GM19025 (cell line): ENCODE data around the gene CCDC134.
A peak's percentile ranks its signal among the peaks of the same experiment; 100 is the strongest.

Source experiments
- ATAC-seq: cut with Tn5 transposase; IDR thresholded peaks from one replicate; pipeline ENCODE4 v1.9.1; 2021; ENCODE audit warnings: mild to moderate bottlenecking, low read depth, moderate library complexity; ENCODE audit not compliant: unreplicated experiment

The CCDC134 gene

DNA sequence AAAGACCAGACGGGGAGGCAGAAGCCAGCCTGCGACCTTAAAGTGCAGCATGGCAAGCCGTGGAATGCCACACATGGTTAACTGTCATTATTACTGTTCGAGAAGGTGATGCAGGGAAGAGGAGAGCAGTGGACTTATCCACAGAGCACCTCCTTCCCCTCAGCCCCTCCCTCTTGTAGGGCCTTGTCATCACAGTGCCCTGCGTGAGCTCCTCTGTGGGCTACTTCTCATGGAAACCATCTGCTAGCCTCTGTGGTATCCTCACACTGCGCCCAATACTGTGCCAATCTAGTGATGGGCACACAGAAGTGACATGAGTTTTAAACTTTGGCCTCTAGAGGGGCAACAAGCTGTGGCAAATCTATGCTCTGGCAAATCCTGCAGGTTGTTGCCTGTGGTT is 18.2 kb upstream of the CCDC134 start:
- ATAC-seq, result no peak

DNA sequence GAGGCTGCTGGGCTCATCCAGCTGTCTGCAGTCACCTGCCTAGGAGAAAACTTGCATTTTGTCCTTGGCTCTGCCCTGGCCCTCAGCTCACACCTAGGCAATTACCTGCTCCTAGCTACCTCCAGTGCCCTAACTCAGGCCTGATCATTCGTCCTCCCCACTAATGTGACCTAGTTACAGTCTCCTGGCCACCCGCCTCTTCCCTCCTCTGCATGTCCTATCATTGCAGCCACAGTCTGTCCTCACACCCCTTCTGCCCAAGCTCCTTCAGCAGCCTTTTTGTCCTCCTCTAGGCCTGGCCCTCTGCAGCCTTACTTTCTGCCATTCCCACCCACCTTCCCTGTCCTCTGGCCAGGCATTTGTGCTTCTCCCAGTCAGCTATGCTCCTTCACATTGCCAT is 17.7 kb upstream of the CCDC134 start:
- ATAC-seq, result no peak

- ATAC-seq, result no peak
Measured at GRCh38 chr22:41787331-41787730, 13.1 kb upstream of the CCDC134 start.

- ATAC-seq, result no peak
Measured at GRCh38 chr22:41793871-41794270, 6.6 kb upstream of the CCDC134 start.

GRCh38 chr22:41798736-41799135 is 1.7 kb upstream of the CCDC134 start:
- ATAC-seq, result no peak

DNA sequence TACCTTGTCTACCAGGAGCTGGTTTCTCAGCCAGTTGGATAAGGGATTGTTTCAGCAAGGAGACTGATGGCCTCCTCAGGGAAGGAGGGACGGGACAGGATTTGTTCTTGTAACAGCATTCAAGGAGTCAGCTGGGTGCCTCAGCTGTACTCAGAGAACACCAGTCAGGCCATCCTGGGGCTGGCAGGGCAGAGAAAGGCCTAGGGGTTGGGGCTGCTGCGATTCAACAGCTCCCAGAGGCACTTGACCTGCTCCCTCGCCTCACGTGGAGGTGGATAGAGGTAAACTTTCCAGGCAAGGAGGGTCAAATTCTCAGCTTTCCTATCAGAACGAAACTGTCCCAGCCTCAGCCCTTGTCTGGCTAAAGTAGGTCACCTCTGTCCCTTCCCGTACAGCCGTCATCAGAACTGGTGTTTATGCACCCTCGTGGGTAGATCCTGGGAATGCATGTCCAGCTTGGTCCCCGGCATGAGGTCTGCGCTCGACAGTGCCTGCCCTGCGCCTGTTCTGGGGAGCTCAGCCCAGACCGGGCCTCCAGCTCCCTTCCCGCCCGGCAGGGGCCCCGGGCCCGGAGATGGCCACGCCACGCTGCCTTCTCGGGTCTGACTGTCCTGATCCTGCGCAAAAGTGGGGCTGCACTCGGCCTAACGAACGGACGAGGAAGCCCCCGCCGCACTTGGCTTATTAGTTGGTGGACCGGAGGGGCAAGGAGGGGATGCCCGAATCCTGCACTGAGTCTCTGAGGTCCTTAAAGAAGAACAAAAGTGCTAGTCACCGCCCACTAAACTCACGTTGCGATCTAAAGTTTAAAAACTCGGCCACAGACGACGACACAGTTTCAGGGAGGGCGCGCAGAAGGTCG is 762 bp upstream of the CCDC134 start:
- ATAC-seq, result peak; percentile 25

DNA sequence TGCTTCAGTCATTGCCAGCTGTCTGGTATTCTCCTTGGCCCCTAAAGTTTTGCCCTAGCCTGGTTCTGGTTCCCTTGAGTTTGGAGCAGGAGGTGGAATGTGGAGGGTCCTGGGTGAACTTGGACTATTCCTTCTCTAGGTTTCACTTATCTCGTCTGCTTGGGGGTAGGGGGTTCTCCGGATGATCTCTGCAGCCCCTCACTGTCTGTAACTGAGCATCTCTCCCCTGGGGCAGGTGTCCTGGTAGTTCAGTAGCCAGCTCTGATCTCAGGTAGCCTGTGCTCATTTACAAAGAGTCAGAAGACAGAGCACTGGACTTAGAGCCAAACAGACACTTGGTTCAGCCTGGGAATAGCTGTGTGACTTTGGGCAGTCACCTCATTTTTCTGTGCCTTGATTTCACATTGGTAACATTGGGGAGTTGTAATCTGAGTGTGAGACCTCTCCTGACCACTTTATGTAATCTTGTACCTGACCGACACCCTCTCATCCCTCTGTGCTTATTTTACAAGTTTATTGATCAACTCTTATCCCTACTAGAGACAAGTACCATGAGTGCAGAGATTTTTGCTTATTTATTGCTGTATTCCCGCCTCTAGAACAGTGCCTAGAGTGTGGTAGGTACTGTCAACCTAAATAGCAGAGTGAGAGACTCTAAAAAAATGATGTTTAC is 804 bp downstream of the CCDC134 start:
- ATAC-seq, result no peak

- no peak for ATAC-seq
Measured at GRCh38 chr22:41801886-41802285, 1.4 kb downstream of the CCDC134 start.

- no peak for ATAC-seq
Measured at GRCh38 chr22:41805639-41806038, 5.2 kb downstream of the CCDC134 start.

- ATAC-seq, result no peak
Measured at GRCh38 chr22:41808400-41808799, 7.9 kb downstream of the CCDC134 start.

DNA sequence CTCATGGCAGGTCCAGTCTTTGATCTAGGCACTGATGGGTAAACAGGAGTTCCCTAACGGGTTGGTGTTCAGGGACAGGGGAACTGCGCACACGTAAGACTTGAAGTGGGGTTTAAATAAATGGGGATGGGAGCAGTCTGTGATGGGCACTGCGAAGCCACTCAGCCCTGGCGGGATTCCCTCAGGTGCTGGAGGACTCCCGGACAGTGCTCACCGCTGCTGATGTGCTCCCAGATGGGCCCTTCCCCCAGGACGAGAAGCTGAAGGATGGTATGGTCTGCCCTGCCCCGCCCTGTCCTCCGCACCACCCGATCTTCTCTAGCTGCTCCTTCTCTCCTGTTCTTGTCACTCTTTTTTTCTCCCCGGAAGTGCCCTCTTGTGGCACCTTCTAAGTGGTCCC is 9.5 kb downstream of the CCDC134 start:
- no peak for ATAC-seq

DNA sequence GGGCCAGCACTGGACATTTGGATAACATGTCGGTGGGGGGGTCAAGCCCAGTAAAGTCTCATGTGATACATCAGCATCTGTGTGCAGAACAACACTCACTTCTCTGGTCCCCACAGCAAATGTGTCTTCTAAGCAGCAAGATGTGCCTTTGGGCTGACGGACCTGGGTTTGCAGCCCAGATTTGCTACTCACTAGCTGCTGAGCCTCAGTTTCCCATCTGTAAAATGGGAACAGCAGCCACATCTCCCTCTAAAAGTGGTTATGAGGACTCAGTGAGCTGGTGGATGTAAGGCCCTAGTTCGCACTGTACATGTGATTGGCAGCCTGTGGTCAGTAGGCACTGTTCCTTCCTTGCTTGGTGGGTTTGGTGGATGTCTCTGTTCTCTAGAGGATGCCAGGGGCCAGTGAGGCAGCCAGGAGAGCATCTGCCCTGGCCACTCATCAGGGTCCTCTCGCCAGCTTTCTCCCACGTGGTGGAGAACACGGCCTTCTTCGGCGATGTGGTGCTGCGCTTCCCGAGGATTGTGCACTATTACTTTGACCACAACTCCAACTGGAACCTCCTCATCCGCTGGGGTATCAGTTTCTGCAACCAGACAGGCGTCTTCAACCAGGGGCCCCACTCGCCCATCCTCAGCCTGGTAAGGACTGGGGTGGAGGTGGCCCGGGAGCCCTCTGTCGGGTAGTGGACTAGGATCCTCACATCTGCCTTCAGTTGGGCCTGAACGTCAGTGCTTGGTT is 12.5 kb downstream of the CCDC134 start:
- ATAC-seq, result no peak

- no peak for ATAC-seq
Measured at GRCh38 chr22:41813726-41814410, 13.4 kb downstream of the CCDC134 start.

DNA sequence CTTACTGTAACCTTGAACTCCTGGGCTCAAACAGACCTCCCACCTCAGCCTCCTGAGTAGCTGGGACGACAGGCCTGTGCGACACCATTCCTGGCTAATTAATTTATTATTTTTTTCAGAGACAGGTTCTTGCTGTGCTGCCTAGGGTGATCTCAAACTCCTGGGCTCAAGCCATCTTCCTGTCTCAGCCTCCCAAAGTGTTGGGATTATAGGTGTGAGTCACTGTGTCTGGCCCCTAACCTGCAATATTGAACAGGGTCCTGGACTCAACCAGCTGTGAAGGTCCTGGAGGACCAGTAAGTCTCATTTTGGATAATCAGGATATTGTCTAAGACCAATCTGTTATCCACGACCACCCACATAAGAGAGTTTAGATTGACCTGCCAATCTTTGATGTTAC is 15.2 kb downstream of the CCDC134 start:
- no peak for ATAC-seq

DNA sequence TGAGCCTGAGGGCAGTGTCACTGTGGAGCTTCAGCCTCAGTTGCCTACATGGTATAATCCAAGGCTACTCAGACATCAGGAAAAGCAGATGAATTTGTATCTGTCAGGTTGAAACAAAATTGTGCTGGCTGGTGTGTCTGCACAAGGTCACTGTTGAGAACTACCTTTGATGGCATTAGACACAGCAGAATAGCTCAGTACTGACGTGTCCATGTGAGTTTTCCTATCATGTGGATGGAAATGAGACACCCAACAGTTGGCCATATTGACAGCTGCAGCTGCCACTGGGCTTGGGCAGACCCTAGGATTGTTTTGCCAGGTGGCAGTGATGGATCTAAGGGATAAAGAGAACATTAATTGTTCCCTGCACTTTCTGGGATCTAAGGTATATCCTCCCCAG is 15.8 kb downstream of the CCDC134 start:
- ATAC-seq, result no peak

GRCh38 chr22:41816871-41817270 is 16.4 kb downstream of the CCDC134 start:
- no peak for ATAC-seq

GRCh38 chr22:41818011-41818410 is 17.5 kb downstream of the CCDC134 start:
- ATAC-seq, result no peak

DNA sequence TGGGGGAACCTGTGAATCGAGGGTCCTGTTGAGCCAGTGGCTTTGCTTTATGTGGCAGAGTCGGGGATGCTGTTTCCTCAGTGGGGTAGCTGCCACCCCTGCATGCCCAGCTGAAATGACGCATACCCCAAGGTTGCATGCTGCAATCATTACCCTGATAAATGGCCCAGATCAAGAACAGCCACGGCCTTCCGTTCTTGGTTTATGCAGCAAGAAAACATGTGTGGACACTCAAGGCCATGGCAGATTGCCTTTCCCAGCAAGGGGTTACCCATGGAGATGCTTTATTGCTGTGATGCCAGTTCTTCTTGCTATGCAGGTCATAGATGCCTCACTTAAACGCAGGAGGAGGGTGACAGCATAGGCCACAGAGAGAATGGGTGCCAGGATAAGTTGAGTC is 18.1 kb downstream of the CCDC134 start:
- ATAC-seq, result no peak

DNA sequence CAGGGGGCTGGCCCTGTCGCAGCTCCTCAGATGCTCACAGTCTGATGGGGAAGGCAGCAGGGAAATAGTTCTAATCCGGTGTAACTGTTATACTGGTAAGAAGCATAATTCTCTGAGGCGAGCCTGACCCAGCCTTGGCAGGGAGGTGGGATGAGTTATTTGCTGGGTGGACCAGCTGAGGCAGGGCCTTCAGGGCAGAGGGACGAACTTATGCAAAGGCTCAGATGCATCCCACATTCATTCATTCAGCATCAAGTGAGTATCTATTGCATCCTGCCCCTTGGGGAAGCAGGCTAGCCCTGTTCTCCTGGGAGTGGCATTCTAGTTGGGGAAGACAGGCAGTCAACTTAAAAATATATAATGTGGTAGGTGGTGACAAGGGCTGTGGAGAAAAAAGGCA is 18.8 kb downstream of the CCDC134 start:
- ATAC-seq, result no peak

DNA sequence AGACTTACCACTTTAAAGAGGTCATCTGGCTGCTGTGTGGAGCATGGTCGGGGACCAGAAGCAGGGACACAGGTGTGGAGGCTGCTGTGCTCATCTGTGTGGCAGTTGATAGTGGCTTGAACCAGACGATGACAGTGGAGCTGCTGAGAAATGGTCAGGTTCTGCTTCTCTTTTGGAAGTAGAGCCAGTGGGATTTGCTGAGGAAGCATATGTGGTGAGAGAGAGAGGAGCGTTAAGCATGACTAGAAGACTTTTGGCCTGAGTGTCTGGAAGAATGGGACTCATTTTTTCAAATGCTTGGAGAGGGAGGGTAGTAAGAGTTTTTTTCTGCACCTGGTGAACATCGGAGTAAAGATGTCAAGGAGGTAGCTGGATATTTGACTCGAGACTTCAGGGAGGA is 20.0 kb downstream of the CCDC134 start:
- no peak for ATAC-seq
